Stimulated activated naive CD8-positive, alpha-beta T cell treated with anti-CD3 and anti-CD28 coated beads, Interleukin-15, amount 100 ng/mL, for 72 hours (primary cell): Measurements from ENCODE around the gene RAB7A.
"Not testable (repeated sequence)": the region's sequence is repeated elsewhere in the genome, so short reads cannot be mapped to it uniquely, and the experiment has no call there.

ENCODE experiments used
- ATAC-seq: fragments of 150-1000 bp; cut with Tn5 transposase; 2 replicates; pipeline ENCODE4 v1.10.0; 2021; ENCODE audit warnings: mild to moderate bottlenecking, moderate library complexity
- DNase-seq, 2 donors: peaks; one replicate each; pipeline ENCODE4 v3.0.0; 2021 to 2022
- H3K27ac Mint-ChIP-seq, 2 donors: one replicate each; pipeline ENCODE4 v1.8.0; 2022; ENCODE audit warnings: mild to moderate bottlenecking in 2 of 2, mixed read lengths in 2 of 2, moderate library complexity in 2 of 2
- H3K27me3 Mint-ChIP-seq: one replicate; pipeline ENCODE4 v1.8.0; 2022; ENCODE audit warnings: mixed read lengths
- H3K4me1 Mint-ChIP-seq: one replicate; pipeline ENCODE4 v1.8.0; 2022; ENCODE audit warnings: mild to moderate bottlenecking, mixed read lengths
- H3K4me3 Mint-ChIP-seq, 2 donors: one replicate each; pipeline ENCODE4 v1.8.0; 2022; ENCODE audit warnings: mild to moderate bottlenecking in 2 of 2, mixed read lengths in 2 of 2, moderate library complexity in 1 of 2
- H3K9me3 Mint-ChIP-seq, 2 donors: one replicate each; pipeline ENCODE4 v1.8.0; 2022; ENCODE audit warnings: mixed read lengths in 2 of 2

Gene RAB7A

DNA sequence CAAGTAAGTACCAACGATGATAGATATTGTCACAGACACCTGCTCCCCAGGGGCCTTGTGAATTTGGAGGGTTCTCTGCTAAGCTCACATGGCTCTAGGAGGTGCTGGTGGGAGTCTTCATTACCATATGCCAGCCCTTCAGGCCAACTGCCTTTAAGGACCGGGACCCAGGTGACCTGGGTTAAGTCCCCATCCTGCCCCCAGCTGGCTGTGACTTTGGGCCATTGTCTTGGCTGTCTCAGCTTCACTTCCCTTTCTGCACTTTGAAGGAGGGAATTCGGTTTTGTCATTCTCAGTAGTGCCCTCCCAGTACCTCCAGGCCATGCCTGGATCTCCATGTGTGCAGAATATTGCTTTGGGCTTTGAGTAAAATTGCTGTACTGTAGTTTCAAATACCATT is 80.6 kb downstream of the RAB7A start:
- no peak for ATAC-seq
- Mint-ChIP-seq H3K9me3 (no peaks in the 10 kb centered on the region), H3K27ac (peak overlapping the region in 1 of 2 donors; percentile 77), H3K27me3 (no peaks in the 10 kb centered on the region), H3K4me3 (no peak overlapping the region), H3K4me1 (peaks cover 79% of the 10 kb centered on the region)
- DNase-seq, result no peak

DNA sequence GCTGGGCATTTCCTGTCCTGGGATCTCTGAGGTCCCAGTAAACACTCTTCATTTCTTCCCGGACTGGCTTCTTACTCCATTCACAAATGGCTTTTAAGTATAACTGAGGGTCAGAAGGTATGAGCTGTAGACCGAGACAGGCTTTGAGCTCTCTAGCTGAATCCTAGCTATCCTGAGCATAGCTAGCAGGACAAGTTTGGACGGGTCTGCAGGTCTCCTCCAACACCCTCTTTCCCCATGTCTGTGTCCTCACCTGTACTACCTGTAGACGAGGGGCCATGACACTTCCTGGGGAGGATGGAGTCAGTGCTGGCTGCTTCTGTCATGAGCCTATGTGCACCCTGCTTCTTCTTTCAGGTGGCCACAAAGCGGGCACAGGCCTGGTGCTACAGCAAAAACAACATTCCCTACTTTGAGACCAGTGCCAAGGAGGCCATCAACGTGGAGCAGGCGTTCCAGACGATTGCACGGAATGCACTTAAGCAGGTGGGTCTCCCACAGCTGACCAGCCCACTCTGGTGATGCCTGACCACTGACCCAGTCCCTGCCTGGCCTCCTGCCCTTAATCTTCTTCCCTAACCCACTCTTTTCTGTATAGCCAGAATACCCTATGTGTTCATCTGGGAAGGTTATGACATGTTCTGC is 81.3 kb downstream of the RAB7A start:
- Mint-ChIP-seq H3K9me3 (no peaks in the 10 kb centered on the region), H3K27me3 (no peaks in the 10 kb centered on the region), H3K4me3 (no peak overlapping the region), H3K27ac (peak overlapping the region; percentile 53 to 78), H3K4me1 (peaks cover 72% of the 10 kb centered on the region)
- ATAC-seq (no peak), DNase-seq (no peak)

DNA sequence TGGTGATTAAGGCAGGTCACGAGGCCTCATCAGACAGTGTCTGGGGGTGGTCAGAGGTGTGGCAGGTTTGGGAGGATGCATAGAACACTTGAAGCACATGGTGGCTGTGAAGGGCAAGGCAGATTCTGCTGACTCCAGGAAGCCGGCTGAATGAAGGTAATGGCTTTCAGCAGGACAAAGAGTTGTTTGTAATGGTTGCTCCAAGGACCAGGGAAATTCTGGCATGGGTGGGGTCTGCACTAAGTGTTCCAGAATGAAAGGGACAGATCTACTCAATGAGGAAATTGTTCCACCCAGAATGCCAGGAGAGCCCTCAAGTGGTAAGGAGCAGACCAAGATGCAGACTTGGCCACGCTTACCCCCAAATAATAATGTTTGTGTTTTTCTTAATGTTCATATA is 82.7 kb downstream of the RAB7A start:
- no peak for DNase-seq
- Mint-ChIP-seq H3K9me3 (no peaks in the 10 kb centered on the region), H3K27ac (peak overlapping the region in 1 of 2 donors; percentile 74), H3K4me1 (peaks cover 58% of the 10 kb centered on the region), H3K4me3 (no peak overlapping the region), H3K27me3 (no peaks in the 10 kb centered on the region)
- ATAC-seq, result no peak

DNA sequence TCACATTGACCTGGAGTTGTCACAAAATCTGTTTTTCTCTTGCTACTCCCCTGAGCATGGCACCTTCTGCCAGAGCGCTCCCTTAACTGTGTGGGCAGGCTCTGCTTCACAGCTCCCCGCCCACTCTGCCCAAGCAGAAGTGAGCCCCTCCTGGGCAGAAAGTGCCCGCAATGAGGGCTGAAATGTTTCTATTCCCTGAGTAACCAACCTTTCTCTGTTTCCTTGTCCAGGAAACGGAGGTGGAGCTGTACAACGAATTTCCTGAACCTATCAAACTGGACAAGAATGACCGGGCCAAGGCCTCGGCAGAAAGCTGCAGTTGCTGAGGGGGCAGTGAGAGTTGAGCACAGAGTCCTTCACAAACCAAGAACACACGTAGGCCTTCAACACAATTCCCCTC is 87.1 kb downstream of the RAB7A start:
- Mint-ChIP-seq H3K4me3 (no peak overlapping the region), H3K27me3 (no peaks in the 10 kb centered on the region), H3K4me1 (peaks cover 14% of the 10 kb centered on the region), H3K27ac (no peak overlapping the region), H3K9me3 (no peaks in the 10 kb centered on the region)
- ATAC-seq (no peak), DNase-seq (no peak)

DNA sequence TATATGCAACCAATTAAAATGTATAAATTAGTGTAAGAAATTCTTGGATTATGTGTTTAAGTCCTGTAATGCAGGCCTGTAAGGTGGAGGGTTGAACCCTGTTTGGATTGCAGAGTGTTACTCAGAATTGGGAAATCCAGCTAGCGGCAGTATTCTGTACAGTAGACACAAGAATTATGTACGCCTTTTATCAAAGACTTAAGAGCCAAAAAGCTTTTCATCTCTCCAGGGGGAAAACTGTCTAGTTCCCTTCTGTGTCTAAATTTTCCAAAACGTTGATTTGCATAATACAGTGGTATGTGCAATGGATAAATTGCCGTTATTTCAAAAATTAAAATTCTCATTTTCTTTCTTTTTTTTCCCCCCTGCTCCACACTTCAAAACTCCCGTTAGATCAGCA is 88.1 kb downstream of the RAB7A start:
- ATAC-seq, result no peak
- peaks cover 5% of the 10 kb centered on the region for H3K4me1 Mint-ChIP-seq
- no peaks in the 10 kb centered on the region for H3K27me3 Mint-ChIP-seq
- H3K27ac Mint-ChIP-seq, result no peak overlapping the region
- H3K4me3 Mint-ChIP-seq, result no peak overlapping the region
- no peaks in the 10 kb centered on the region for H3K9me3 Mint-ChIP-seq
- no peak for DNase-seq

DNA sequence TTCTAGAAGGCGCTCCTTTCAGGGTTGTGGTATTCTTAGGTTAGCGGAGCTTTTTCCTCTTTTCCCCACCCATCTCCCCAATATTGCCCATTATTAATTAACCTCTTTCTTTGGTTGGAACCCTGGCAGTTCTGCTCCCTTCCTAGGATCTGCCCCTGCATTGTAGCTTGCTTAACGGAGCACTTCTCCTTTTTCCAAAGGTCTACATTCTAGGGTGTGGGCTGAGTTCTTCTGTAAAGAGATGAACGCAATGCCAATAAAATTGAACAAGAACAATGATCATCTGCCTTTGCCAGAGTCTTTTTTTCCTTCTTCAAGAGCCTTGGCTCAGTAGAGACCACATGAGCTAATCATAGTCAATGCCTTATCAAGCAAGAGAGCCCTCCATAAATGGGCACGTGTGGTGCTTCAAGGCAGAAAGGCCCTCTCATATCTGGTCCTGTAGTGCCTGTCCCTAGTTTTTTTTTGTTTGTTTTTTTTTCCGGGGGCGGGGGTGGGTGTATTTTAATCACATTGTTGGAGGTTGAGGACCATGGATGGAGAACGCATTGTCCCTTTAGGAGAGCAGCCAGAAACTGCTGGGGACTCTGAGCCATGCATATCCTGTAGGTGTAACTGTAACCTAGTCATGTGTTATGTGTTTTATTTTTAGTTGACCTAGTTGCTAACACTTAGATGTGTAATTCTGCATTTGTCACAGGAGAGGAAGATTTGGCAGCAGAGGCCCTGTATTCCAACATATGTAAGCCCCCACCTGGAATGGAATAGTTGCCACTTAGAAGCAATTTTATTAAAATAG is 88.7 kb downstream of the RAB7A start:
- Mint-ChIP-seq H3K4me1 (no peaks in the 10 kb centered on the region), H3K9me3 (no peaks in the 10 kb centered on the region), H3K27me3 (no peaks in the 10 kb centered on the region), H3K27ac (peak overlapping the region in 1 of 2 donors; percentile 43), H3K4me3 (no peak overlapping the region)
- DNase-seq (no peak), ATAC-seq (no peak)

DNA sequence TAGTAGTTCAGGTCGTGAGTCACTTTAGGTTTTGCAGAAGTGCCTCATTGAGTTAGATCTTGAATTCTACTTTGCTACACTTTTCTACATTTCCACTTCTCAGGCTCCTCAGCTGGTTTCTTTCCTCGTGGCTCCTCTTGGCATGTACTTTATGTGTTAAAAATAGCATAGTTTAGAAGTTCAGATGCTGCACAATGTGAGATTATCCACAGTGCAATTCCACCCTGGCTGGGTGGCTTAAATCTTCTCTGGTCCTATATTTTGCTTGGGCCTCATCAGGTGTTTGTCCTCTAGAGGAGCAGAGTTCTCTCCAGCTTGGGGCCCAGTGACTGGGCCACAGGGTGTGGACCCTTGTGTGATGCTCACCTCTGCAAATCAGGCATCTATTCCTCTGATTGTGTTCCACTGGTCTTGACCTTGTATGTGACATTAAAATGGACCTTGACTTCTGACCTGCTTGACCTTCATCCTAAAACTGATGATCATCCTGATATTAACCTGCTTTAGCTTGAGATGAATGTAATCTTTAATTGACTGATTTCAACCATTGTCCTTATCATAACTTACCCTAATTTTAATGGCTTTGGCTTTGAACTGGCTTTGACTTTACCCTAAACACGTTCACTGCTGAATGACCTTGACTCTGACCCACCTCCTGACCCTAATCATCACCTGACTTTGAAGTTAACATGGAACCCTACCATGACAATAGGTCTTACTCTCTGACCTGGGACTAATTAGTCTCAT is 89.5 kb downstream of the RAB7A start:
- Mint-ChIP-seq H3K4me1 (no peaks in the 10 kb centered on the region), H3K9me3 (no peaks in the 10 kb centered on the region), H3K27me3 (no peaks in the 10 kb centered on the region), H3K27ac (peak overlapping the region; percentile 49 to 93), H3K4me3 (no peak overlapping the region)
- DNase-seq (no peak), ATAC-seq (no peak)

DNA sequence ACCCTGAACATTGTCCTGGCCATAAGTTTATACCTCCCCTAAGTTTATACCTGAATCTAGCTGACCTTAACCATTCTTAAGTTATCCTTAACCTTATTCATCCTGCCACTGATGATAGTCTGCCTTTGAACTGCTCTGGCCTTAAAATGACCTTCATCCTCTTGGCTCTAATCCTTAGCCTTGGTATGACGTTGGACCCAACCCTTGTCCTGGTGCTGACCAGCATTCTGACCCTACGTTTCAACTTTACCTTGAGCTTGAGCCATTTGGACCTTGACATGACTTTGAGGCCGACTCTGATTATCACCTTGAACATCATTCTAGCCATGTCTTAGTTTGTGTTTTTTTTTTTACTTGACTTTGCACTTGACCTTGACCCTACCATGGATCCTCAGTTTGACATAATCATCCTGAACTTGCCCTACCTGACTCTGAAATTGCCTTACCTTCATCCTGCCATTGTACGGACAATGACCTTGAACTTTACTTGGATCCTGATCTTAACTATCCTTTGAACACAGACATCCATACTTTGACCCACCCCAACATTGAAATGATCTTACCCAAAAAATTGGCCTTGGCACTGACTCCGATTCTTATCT is 92.3 kb downstream of the RAB7A start:
- Mint-ChIP-seq H3K4me3 (no peak overlapping the region), H3K27me3 (no peaks in the 10 kb centered on the region), H3K4me1 (no peaks in the 10 kb centered on the region), H3K9me3 (no peaks in the 10 kb centered on the region), H3K27ac (no peak overlapping the region)
- DNase-seq (no peak), ATAC-seq (no peak)

DNA sequence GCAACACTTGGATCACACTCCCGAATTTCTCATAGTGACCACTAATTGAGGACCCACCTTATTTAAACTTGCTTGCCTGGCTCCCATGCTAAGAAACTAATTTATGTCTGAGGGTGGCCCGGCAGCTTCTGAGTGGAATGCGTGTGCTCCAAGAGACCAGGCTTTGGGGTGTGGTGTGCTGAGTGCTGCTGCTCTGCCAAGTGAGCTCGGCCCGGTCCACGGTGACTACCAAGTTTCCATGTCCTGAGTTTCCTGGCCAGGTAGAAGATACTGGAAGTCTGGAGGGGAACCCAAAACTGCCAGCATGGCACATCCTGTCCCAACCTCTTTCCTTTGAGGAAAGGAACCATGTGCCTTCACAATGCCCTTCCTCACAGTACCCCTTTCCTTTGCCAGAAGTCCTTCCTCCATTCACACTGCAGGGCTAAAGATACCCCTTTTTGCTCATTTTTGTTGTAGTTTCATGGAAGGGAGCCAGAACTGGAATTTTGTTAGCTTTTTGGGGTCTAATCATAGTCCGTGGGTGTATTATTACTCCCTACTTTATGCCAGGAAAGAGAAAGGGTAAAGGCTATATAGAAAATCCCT is 94.4 kb downstream of the RAB7A start:
- no peak for ATAC-seq
- no peak for DNase-seq
- H3K27ac Mint-ChIP-seq, result peak overlapping the region in 1 of 2 donors; percentile 21

DNA sequence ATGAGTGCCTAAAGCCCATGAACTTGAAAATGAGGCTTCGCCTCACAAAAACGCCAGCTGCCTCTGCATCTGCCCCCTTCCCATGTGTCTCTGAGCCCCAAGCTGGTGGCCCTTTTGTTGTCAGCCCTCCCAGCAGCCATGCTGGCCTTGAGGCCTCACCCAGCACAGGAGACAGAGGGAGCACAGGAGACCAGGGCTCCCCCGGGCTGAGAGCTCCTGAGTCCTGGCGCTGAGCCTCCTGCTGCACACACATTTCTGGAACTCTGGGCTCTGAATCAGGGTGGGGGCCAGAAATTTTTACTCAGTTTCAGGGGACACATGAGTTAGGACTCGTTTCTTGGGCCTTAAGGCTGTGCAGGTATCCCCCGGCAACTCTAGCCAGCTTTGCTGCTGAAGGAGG is 97.0 kb downstream of the RAB7A start:
- no peaks in the 10 kb centered on the region for H3K4me1 Mint-ChIP-seq
- no peaks in the 10 kb centered on the region for H3K9me3 Mint-ChIP-seq
- H3K27me3 Mint-ChIP-seq, result no peaks in the 10 kb centered on the region
- DNase-seq (no peak), ATAC-seq (no peak)
- no peak overlapping the region for H3K4me3 Mint-ChIP-seq
- no peak overlapping the region for H3K27ac Mint-ChIP-seq

More for the DNA sequence above, 94.4 kb downstream of the RAB7A start:
- Mint-ChIP-seq H3K9me3 (no peaks in the 10 kb centered on the region), H3K4me1 (no peaks in the 10 kb centered on the region), H3K27me3 (no peaks in the 10 kb centered on the region), H3K4me3 (no peak overlapping the region)

DNA sequence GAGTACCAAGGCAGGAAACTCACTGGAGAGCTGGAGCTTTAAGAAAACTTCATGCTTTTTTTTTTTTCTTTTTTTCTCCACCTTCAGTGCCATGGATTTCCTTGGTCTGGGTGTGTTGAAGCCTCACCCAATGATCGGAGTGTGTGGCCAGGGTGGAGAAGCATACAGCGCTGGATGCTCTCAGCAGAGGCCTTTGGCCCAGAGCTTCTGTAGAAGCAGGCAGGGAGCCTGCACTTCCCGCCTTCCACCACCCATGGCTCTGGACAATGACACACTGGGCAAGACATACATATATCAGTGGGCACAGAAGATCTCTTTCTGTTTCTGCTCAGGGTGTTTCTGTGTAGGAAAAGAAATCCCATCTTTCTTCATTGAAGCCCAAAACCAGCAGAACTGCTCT is 97.6 kb downstream of the RAB7A start:
- ATAC-seq (no peak), DNase-seq (no peak)
- H3K27ac Mint-ChIP-seq, result peak overlapping the region; percentile 14 to 91
- no peaks in the 10 kb centered on the region for H3K4me1 Mint-ChIP-seq
- no peaks in the 10 kb centered on the region for H3K27me3 Mint-ChIP-seq
- H3K9me3 Mint-ChIP-seq, result no peaks in the 10 kb centered on the region
- H3K4me3 Mint-ChIP-seq, result no peak overlapping the region

DNA sequence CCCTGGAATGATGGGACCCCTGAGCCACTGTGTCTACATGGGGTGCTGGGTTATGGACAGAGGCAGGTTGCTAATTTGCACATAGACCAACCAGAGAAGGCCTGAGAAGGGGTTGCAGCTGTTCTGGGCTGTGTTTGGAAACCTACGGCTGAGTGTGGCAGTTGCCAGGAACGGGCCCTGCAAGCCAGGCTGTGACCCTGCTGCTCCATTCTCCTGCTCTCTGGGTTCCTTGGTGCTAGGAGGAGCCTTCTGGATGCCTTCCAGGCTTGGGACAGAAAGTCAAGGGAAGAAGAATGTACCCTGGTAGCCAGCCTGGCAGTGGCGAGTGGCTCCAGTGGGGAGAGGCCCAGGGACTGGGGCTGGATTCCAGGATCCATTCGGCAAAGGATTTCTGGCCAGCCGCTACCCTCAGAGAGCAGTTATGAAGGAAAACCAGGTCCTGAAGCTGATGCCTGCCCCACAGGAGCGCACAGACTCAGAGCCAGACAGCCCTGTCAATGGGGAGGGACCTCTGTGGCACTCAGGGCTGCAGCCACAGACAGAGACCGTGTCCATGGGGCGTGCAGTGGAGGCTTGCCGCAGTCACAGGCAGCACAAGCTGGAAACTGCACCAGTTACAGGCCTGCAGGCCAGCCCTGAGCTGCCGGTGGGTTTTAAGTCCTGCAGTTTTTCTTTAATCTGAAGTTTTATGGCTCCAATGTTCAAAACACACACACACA is 98.3 kb downstream of the RAB7A start:
- H3K9me3 Mint-ChIP-seq, result no peaks in the 10 kb centered on the region

DNA sequence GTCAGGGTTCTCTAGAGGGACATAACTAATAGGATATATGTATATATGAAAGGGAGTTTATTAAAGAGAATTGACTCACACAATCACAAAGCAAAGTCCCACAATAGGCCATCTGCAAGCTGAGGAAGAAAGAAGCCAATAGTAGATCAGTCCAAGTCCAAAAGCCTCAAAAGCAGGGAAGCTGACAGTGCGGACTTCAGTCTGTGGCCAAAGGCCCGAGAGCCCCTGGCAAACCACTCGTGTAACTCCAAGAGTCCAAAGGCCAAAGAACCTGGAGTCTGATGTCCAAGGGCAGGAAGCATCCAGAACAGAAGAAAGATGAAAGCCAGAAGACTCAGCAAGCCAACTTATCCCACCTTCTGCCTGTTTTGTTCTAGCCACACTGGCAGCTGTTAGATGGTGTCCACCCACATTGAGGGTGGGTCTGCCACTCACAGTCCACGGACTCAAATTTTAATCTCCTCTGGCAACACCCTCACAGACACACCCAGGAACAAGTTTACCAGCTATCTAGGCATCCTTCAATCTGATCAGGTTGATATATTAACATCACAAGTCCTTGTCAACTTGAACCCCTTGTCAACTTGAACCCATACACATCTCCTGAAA is 99.2 kb downstream of the RAB7A start:
- DNase-seq (no peak), ATAC-seq (no peak)
- no peaks in the 10 kb centered on the region for H3K27me3 Mint-ChIP-seq
- no peaks in the 10 kb centered on the region for H3K4me1 Mint-ChIP-seq
- H3K4me3 Mint-ChIP-seq, result no peak overlapping the region
- peak overlapping the region in 1 of 2 donors; percentile 65 for H3K27ac Mint-ChIP-seq
- no peaks in the 10 kb centered on the region for H3K9me3 Mint-ChIP-seq

More for the DNA sequence above, 98.3 kb downstream of the RAB7A start:
- Mint-ChIP-seq H3K4me3 (no peak overlapping the region), H3K4me1 (no peaks in the 10 kb centered on the region), H3K27ac (peak overlapping the region in 1 of 2 donors; percentile 14), H3K27me3 (no peaks in the 10 kb centered on the region)
- ATAC-seq (no peak), DNase-seq (no peak)

DNA sequence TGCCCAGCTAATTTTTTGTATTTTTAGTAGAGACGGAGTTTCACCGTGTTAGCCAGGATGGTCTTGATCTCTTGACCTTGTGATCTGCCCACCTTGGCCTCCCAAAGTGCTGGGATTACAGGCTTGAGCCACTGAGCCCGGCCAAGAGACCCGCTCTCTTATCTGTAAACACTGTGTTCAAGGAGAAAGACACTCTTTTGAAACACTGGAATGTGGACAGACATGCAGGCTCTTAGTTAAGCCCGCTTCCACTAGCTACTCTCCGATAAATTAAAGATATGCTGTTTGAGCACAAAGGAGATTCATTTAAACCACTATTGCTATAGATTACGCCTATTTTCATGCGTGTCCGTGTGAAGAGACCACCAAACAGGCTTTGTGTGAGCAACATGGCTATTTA is 103.1 kb downstream of the RAB7A start:
- H3K27me3 Mint-ChIP-seq, H3K4me1 Mint-ChIP-seq, H3K27ac Mint-ChIP-seq, H3K4me3 Mint-ChIP-seq, ATAC-seq, H3K9me3 Mint-ChIP-seq, DNase-seq: not testable (repeated sequence)
